ENCODE measurements around the gene RBFOX1. TPM values are rescaled to one million over a fixed set of nuclear protein-coding genes. Genes with fewer than 3 reads are reported as not detected.

RBFOX1 gene
- total and polyA plus RNA-seq, 10 of the 15 experiments (the other 5 are each of a cell fraction or from before 2014, with no cell fraction given), result 0.87 TPM; not detected in 9

GRCh38 chr16:7380911-7381310, 48.3 kb downstream of the RBFOX1 start (continued):
- no peak for TF ChIP-seq REST (IDR thresholded peaks at IDR 0.05; ENCODE audit: low read depth, low read length)
- TF ChIP-seq NKRF (conservative IDR thresholded peaks at IDR 0.05), result no peak
- no peak for TF ChIP-seq ZNF274 (IDR thresholded peaks at IDR 0.05; ENCODE audit: insufficient read depth, insufficient read length)
- TF ChIP-seq USF1 (IDR thresholded peaks at IDR 0.05; ENCODE audit: borderline replicate concordance, extremely low read length, insufficient read depth, low read depth, low read length), result no peak
- no peak for TF ChIP-seq ZBTB40 (IDR thresholded peaks at IDR 0.05; ENCODE audit: borderline replicate concordance)
- TF ChIP-seq YY1 (IDR thresholded peaks at IDR 0.05; ENCODE audit: low read depth, low read length), result no peak
- TF ChIP-seq IRF5 (IDR thresholded peaks at IDR 0.05; ENCODE audit: borderline replicate concordance), result no peak

Data from GM12878 (cell line).